Lower leg skin (tissue), 4 donors: ENCODE measurements around the gene SLC38A1. TPM values are rescaled to one million over a fixed set of nuclear protein-coding genes. Genes with fewer than 3 reads are reported as not detected.

ENCODE experiments used
- DNase-seq, 2 donors: peaks; one replicate each; pipeline ENCODE4 v3.0.0-alpha.2; 2019; ENCODE audit warnings: low spot score in 2 of 2
- H3K4me3 ChIP-seq: fragments of 200-600 bp; sonication (generic); 2 replicates; pipeline ENCODE4 v1.5.1; 2017; ENCODE audit warnings: mild to moderate bottlenecking, low read depth; ENCODE audit not compliant: poor library complexity, severe bottlenecking
- CTCF ChIP-seq, 3 donors: fragments of 450-650 bp; IDR thresholded peaks; one replicate each; pipeline ENCODE4 v1.5.1; 2016; ENCODE audit warnings: antibody characterized with exemption in 3 of 3, mild to moderate bottlenecking in 3 of 3, moderate library complexity in 2 of 3
- POLR2A ChIP-seq, 2 donors: fragments of 450-650 bp; IDR thresholded peaks; one replicate each; pipeline ENCODE4 v1.6.1; 2016 to 2017; ENCODE audit warnings: antibody characterized with exemption in 2 of 2, mild to moderate bottlenecking in 1 of 2, moderate library complexity in 1 of 2
- WGBS, 2 donors: methylation state at CpG; one replicate each; pipeline ENCODE4 v1.1.5; 2018; 5-methylcytosine and 5-hydroxymethylcytosine counted together
- intact Hi-C: fragments of 100-400 bp; cut with DNase I; formaldehyde crosslinking; loops from one replicate; pipeline ENCODE4 v1.15.0; 2023; ENCODE audit warnings: low total_unique reads
- total RNA-seq, 4 donors: library from RNA; depleted of rRNA; stranded (reverse); fragments of >200 nt; gene quantifications; one replicate each; pipeline ENCODE4 v1.1.0, GENCODE V29; 2016

Gene SLC38A1
- total RNA-seq, 4 donors from 2014 or later = 87.3 to 118 (median 102) TPM

DNA sequence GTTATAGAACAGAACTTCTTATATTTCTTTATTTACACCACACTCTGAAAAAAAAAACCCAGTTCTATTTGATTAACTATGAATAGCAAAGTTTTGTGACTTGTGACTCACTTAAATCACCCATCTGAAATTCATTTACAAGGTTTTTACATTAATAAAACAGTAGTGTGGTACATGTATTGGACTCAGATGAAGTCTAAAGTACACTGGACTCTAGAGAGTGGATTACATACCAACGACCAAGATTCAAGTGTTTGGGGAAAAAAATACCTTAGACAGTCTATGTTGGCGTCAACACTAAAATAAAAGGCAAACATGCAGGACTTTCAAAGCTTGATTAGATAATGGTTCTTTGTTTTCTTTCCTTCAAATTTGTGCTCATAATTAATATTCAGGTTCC is 85.7 kb downstream of the SLC38A1 start:
- H3K4me3 ChIP-seq = no peak overlapping the region
- DNase-seq = no peak
- WGBS, 2 donors = 76 to 80% methylated on average over 2 of the region's 2 CpGs
- no peak for TF ChIP-seq CTCF (IDR thresholded peaks at IDR 0.05)
- TF ChIP-seq POLR2A (IDR thresholded peaks at IDR 0.05) = no peak
- intact Hi-C loops = no loop called here

DNA sequence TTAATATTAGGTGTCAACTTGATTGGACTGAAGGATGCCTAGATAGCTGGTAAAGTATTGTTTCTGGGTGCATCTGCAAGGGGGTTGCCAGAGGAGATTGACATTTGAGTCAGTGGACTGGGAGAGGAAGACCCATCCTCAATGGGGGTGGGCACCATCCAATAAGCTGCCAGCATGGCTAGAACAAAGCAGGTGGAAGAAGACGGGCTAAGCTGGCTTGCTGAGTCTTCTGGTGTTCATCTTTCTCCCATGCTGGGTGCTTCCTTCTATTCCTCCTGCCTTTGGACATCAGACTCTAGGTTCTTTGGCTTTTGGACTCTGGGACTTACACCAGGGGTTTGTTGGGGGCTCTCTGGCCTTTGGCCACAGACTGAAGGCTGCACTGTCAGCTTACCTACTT is 87.4 kb downstream of the SLC38A1 start:
- H3K4me3 ChIP-seq = no peak overlapping the region
- no peak for TF ChIP-seq CTCF (IDR thresholded peaks at IDR 0.05)
- no peak for TF ChIP-seq POLR2A (IDR thresholded peaks at IDR 0.05)
- DNase-seq = no peak
- intact Hi-C loops = no loop called here
- WGBS, 2 donors = 81 to 100% methylated on average over 1 of the region's 1 CpG

DNA sequence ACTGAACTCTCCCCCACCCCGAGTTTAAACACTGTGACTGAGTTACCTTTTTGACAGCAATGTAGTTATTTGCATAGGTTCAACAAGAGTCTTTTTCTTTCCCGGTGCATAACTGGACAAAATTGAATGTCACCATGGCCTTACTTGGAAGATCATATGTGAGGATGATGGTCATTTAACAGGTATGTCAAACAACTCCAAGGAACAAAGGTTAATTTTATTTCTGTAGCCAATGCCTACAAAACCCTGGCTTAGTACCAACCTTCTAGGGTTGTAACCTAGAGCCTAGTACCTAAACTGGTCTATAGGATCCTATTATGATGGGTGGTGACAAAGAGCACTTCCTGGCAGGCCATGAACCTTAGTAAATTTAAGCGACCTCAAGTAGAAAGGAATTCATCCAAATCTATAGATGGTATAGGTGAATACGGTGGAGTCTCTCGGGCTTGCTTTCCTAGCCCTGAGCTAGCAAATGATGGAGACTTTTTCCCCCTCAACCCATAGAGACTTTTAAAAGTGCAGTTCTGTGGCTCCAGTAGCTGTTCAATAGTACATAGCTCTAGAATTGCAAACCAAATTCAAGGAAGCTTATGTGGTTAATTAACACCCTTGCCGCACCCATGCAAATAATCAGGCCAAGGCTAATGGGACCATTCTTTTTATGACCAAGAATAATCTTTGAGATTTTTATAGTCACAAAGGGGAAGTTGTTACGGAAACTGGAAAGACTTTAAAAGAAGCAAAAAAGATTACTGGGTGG is 89.0 kb downstream of the SLC38A1 start:
- no peak overlapping the region for H3K4me3 ChIP-seq
- 82 to 89% methylated on average over 7 of the region's 7 CpGs for WGBS, 2 donors
- intact Hi-C loops = no loop called here
- DNase-seq = no peak
- TF ChIP-seq CTCF (IDR thresholded peaks at IDR 0.05) (no peak), POLR2A (IDR thresholded peaks at IDR 0.05) (no peak)

DNA sequence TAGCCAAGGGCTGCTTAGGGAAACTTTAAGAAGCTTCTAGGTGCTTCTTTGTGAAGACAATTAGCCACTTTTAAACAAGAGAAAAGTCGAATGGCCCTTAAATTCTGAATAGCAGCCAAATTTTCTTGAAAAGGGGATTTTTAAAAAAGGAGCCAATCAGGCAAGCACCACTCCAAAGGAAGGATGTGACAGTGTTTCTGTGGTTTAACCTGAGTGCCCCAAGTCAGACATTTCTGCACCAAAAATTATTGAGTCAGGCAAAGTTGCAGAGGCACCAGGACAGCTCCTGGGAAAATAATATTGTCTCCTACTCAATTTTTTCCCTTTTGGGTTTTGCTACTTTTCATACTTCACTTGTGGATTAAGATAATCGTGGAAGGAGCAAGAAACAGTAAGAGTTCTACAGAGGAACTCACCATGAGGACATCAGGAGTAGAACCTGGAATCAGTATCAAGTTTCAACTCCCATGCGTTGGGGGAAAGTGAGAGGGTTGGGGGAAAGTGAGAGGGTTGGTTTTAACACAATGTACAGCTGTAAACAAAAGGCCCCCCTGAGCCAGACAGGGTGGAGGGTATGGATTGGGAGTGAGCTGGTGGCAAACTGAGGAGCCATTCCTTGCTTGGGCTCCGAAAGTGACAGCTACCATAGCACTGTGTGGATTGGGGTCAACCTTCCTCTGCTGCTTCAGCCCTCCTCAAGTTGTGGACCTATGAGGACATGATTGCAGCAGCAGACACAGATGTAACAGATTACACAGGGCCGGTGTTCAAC is 90.8 kb downstream of the SLC38A1 start:
- TF ChIP-seq POLR2A (IDR thresholded peaks at IDR 0.05) (no peak), CTCF (IDR thresholded peaks at IDR 0.05) (no peak)
- 59 to 66% methylated on average over 5 of the region's 5 CpGs for WGBS, 2 donors
- intact Hi-C loops = no loop called here
- H3K4me3 ChIP-seq = no peak overlapping the region
- DNase-seq = no peak

GRCh38 chr12:46177025-46177424 is 91.8 kb downstream of the SLC38A1 start:
- intact Hi-C loops = no loop called here
- WGBS, 2 donors = 75 to 79% methylated on average over 3 of the region's 3 CpGs
- DNase-seq = no peak
- no peak for TF ChIP-seq CTCF (IDR thresholded peaks at IDR 0.05)
- no peak for TF ChIP-seq POLR2A (IDR thresholded peaks at IDR 0.05)
- no peak overlapping the region for H3K4me3 ChIP-seq
